HK-2 (cell line): Measurements from ENCODE around the gene OR13C8.
"Not testable (repeated sequence)": the region's sequence is repeated elsewhere in the genome, so short reads cannot be mapped to it uniquely, and the experiment has no call there.

Source experiments
- DNase-seq: peaks from one replicate; pipeline ENCODE4 v3.0.0-alpha.2; 2018; ENCODE audit not compliant: unreplicated experiment

Gene OR13C8, protein sequence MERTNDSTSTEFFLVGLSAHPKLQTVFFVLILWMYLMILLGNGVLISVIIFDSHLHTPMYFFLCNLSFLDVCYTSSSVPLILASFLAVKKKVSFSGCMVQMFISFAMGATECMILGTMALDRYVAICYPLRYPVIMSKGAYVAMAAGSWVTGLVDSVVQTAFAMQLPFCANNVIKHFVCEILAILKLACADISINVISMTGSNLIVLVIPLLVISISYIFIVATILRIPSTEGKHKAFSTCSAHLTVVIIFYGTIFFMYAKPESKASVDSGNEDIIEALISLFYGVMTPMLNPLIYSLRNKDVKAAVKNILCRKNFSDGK

DNA sequence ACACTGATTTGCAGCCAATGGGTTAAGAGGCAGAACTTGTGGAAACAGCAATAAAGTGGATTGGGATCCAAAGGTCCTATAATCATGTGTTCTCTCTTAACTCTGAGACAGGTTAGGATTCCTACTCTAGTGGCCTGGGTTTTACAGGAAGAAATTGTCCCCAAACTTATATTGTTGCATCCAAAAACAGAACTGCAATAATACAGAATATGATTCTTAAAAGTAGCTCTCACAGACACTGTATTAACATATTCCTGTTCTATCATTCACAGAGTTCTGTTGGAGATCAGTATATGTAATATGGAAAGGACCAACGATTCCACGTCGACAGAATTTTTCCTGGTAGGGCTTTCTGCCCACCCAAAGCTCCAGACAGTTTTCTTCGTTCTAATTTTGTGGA is at the start of gene OR13C8:
OR13C8 (plus strand) TSS at position 301 of the 400 bp plus-strand sequence; CDS start at position 301, 0 bp downstream.
- DNase-seq, result no peak

DNA sequence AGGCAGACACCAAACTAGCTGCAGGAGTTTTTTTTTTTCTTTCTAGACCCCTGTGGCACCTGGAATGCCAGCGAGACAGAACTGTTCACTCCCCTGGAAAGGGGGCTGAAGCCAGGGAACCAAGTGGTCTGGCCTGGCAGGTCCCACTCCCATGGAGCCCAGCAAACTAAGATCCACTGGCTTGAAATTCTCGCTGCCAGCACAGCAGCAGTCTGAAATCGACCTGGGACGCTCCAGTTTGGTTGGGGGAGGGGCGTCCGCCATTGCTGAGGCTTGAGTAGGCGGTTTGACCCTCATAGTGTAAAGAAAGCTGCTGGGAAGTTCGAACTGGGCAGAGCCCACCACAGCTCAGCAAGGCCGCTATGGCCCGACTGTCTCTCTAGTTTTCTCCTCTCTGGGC is 48.7 kb upstream of the OR13C8 start:
- not testable (repeated sequence) for DNase-seq

DNA sequence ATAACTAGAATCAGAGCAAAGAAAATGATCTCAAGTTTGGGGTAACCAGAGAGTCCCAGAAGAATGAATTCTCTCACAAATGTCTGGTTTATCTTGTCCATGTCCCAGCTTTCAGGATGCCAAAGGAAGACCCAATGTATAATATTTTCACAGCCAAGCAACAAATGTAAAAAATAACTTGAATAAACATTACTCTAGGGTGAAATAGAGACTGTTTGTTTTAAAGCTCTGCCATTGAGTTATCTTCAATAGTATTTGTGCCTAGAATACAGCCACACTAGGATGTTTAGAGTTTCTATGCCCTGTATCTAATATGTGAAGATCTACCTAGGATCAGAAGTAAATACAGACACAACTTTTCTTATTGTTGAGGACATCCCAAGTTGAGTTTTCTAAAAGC is 41.9 kb upstream of the OR13C8 start, which contains the start of gene OR13C4:
OR13C4 (minus strand) TSS at position 101 of the 400 bp plus-strand sequence; CDS start at position 101, 0 bp downstream.
- DNase-seq, result no peak

DNA sequence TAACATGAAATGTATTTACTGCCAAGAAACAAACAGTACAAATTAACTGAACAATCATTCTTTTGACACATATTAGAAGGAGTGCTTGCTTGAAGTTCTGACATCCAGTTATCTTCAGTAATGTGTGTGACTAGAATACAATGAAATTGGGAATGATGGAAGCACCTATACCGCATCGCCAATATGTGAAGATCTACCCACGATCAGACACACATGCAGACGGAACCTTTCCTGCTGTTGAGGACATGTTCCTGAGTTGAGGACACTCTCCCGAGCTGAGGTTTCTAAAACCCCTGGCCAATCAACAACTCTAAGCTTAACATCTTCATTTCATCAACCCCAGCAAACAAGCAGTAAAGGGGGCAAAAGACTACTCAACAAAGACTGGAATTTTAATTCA is 32.2 kb upstream of the OR13C8 start, which contains the start of gene OR13C3:
OR13C3 (minus strand) TSS at position 101 of the 400 bp plus-strand sequence. CDS start 133 bp downstream, outside the sequence.
- no peak for DNase-seq

DNA sequence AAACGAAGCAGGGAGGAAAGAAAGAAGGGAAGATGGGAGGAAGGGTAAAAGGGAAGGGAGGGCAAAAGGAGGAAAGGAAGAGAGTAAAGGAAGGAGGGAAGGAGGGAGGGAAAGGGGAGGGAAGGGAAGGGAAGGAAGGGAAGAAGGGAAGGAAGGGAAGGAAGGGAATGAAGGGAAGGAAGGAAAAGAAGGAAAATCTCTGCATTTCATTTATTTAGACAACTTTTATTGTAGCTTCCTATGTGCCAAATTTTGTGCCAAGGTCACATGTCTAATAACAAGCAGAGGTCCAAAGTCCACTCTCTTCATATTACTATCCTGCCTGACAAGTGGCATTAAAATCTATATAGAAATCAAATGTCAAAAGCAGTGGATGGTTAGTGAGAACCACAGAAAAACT is 29.7 kb upstream of the OR13C8 start:
- DNase-seq, result no peak

DNA sequence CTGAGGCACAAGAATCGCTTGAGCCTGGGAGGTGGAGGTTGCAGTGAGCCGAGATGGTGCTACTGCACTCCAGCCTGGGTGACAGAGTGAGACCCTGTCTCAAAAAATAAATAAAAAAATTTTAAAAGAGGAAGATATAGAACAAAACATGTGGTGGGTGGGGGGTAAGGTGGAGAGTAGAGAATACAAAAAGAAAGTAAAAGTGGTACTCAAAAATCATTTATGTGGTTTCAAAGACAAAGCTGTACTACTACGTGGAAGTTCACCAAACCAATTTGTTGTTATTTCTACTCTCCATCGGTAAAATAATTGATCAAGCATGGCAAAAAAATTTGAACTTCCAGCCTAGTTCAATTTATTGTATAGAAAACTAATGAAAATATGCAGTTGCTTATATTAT is 24.3 kb upstream of the OR13C8 start:
- no peak for DNase-seq

DNA sequence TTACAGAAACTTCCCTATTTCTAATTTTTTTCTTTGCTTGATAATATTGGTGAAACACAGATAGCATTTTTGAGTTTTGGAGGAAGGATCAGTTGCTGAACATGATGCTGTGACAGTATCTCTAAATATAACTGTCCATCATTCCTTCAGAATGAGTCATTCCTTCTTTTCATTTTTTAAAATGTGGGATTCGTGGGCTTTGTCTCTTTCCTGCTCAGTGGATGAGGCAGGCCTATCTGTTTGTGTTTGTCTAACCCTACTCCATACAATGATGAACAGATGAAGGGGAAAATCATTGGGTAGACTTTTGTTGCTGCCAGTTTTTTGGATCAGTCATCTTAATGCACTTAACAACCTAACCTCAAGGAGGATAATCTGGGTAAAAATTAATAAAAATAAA is 15.7 kb upstream of the OR13C8 start:
- no peak for DNase-seq

DNA sequence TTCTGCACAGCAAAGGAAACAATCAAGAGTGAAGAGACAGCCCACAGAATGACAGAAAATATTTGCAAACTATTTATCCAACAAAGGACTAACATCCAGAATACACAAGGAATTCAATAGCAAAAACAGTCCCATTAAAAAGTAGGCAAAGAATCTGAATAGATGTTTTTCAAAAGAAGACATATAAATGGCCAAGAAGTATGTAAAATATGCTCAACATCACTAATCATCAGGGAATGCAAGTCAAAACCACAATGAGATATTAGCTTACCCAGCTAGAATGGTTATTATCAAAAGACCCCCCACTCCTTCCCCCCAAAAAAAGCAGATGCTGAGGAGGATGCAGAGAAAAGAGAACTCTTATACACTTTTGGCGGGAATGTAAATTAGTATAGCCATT is 13.4 kb upstream of the OR13C8 start:
- no peak for DNase-seq

DNA sequence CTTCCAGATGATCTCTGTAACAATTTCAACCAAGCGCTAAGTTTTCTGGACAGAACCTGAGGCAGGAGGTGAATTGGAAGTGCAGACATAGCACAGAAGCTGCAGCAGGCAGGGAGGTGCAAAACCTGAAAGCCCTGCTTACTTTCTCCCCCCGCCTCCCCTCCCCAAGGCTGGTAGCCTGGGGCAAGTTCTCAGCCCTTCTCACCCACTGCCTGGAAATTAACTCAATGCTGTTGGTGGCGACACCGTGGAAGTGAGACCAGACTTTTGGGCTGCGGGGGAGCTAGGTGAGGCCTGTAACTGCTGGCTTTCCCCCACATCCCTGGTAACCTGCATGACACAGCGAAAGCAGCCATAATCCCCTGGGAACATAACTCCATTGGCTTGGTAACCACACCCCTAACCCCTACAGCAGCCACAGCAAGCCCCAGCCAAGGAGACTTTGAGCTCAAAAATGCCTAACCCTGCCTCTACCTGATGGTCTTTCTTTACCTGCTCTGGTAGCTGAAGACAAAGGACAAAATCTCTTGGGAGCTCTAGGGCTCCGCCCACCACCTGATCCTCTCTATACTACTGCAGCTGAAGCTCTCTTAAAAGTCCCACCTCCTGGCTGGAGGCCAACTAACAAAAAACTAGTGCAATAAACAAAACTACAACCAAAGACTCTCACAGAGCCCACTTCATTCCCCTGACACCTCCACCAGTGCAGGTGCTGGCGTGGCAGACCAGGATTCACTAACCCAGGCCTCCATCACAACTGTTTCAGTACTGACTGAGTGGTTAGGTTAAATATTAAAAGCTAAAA is 11.9 kb upstream of the OR13C8 start:
- no peak for DNase-seq

DNA sequence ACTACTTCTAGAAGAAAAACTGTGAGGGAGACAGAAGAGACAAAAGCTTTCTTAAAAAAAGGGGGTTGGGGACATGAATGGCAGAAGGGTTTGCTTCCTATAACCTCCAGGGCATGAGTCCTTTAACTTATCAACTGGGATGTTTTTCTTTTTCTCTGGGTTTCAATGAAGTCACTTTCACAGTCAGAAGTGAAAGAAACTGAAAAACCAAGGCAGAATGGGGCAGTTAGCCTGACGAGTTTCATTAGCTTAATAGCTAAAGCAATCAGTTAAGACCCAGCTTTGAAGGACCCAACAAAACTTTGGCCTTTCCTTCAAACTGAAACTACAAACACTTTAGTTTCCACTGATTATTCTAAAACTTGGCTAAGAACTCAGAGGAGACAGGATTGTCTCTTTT is 4.6 kb upstream of the OR13C8 start:
- DNase-seq, result no peak

DNA sequence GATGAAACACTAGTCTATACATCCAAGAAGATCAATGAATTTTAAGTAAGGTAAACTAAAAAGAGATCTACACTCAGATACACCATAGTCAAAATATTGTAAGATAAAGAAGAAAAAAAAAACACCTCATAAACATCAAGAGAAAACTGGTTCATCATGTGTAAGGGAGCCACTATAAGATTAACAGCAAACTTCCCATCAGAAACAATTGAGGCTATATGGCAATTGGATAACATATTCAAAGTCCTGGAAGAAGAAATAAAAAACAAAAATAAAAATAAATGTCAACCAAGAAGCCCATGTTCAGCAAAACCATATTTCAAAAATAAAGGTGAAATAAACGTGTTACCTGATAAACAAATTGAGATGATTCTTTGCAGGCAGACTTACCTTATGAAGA is 3.6 kb downstream of the OR13C8 start:
- no peak for DNase-seq

DNA sequence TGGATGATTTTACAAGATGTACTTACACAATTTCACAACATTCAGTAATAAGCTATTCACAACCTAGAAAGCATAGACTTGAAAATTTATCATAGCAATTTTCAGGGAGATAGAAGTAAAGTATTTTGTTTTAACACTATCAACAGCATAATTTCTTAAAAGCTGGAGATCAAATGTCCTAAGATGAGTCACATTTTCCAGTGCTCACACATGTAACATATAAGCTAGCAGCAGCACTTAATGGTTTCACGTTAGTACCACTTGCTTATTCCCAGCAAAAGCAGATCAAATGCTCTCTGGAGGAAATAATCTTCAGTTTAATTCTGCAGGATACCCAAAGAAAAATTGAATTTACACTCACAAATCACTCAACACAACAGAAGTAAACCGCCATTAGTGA is 6.5 kb downstream of the OR13C8 start:
- no peak for DNase-seq

DNA sequence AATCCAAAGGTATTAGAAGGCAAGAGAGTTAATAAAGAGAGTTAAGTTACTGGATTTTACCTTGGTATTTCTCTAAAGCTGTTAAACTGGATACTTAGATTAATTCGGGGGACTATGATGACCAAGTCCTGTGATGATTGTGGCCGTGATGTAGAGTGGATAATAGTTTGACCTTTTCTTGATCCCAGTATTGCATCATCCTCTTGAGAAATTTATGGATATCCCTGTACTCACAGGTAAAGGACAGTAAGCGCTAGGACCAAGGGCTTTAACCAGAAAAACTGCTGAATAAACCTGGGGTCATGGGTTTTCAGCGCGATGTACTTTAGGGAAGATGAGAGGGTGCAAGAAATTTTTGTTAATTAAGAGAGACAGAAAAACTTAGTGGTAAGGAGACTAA is 8.3 kb downstream of the OR13C8 start:
- no peak for DNase-seq

DNA sequence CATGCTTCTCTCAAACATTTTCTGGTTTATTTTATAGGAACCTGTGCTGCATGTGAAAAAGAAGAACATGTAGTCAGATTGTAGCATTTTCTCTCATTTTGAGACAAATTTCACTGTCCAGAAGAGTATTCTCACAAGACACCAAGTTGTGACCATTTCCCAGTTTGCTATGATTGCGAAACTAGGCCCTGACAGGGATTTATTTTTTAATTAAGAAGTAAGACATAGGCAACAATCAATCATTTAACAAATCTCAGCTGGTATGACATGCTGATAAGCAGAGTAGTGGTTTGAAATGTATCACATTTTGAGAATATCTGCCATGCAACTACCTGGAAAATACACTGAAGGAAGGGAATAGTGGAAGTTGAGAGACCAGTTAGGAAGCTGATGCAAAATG is 11.6 kb downstream of the OR13C8 start:
- no peak for DNase-seq

DNA sequence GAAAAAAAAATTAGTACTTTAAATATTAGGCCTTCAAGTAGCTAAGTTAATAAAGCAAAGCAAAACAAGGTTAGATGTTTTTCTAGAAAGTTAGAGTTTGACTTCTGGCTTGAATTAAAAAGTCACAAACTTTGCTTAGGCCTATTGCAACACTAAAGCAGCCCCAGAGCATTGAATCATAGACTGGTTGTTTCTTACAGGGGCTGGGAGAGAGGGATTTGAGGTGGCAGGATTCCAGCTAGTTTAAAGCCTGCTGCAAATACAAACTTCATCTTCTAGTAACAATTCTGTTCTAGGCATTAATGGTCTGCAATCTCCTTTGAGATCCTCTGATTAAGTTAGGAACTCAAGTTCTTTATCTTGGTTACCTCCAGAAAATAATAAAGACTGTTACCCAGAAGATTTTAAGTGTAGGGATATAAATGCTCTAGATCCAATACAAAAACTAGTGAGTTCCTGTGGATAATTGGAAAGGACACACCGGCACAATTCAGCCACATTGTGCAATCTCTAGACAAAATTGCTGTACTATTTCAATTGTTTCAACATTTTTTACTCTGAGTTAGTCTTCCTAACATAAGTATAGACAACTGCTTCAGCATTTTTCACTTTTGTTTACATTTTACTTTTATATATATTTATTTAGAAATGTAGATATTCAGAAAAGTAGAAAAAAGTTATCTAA is 17.7 kb downstream of the OR13C8 start:
- no peak for DNase-seq

DNA sequence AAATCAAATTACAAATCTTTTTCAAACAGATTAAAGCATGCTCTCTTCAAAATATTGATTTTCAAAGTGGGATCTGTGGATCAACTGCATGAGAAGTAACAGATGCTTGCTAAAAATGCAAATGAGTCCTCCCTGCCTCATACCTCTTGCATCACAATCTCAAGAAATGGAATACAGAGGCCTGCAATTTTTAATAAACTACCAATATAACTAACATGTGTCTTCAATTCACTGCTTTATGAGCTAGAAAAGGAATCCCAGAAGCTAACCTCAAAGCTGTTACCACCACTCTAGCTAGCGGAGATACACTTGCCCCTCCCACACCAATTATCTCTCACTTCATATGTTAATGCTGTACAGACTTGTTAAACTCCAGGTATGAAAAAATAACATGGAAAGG is 20.7 kb downstream of the OR13C8 start:
- DNase-seq, result no peak

DNA sequence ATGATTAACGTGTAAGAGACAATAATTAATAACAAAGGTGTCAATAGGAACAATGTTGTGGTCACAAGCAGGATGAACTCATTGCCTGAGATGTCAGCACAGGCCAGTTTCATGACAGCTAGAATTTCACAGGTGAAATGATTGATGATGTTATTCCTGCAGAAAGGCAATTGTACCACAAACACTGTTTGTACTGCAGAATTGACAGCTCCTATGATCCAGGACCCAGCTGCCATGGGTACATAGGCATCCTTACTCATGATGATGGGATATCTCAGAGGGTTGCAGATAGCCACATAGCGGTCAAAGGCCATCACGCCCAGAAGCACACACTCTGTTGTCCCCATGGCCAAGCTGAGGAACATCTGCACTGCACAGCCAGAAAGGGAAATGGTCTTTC is 29.8 kb downstream of the OR13C8 start:
- not testable (repeated sequence) for DNase-seq

DNA sequence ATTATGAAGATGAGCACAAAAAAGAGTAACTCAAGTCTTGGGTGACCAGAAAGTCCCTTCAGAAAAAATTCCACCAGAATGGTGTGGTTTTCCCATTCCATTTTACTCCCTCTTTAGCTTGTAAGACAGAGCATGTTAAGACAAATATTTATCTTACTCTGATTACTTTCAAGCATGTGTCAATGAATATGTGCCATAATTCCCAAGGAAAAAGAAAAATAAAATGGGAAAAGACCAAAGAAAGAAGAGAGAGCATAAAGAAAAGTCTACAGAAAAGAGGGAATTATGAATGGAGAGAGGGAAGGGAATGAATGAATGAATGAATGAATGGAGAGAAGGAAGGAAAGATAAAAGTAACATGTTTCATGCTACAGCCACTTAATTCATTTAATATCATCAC is 30.3 kb downstream of the OR13C8 start, which contains the start of gene OR13C5:
OR13C5 (minus strand) TSS at position 101 of the 400 bp plus-strand sequence; CDS start at position 101, 0 bp downstream.
- DNase-seq, result not testable (repeated sequence)

DNA sequence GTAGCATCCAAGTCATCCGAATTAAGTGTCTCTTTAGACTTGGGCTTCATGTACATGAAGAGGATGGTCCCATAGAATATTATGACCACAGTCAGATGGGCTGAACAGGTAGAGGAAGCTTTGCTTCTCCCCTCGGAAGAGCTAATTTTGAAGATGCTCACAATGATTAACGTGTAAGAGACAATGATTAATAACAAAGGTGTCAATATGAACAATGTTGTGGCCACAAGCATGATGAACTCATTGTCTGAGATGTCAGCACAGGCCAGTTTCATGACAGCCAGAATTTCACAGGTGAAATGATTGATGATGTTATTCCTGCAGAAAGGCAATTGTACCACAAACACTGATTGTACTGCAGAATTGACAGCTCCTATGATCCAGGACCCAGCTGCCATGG is 35.8 kb downstream of the OR13C8 start:
- DNase-seq, result no peak

DNA sequence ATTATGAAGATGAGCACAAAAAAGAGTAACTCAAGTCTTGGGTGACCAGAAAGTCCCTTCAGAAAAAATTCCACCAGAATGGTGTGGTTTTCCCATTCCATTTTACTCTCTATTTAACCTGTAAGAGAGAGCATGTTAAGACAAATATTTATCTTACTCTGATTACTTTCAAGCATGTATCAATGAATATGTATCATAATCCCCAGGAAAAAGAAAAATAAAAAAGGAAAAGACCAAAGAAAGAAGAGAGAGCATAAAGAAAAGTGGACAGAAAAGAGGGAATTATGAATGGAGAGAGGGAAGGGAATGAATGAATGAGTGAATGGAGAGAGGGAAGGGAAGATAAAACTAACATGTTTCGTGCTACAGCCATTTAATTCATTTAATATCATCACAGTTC is 36.6 kb downstream of the OR13C8 start, which contains the start of gene OR13C2:
OR13C2 (minus strand) TSS at position 101 of the 400 bp plus-strand sequence; CDS start at position 101, 0 bp downstream.
- not testable (repeated sequence) for DNase-seq

DNA sequence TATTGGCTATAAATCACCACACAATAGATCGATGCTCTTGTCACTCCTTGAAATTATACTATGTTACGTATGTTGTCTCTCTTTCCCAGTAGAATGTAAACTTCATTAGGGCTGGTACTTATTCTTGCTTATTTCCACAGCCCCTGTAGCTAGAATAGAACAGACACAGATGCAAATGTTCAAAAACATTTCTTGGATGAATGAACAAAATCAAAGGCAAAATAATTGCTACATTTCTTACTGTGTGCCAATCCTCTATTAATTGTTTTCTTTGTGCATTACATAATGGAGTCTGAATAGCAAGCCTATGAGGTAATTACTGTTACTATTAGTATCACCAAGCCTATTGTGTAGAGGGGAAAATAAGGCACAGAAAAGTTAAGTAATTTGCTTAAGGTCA is 37.2 kb downstream of the OR13C8 start:
- DNase-seq, result no peak

DNA sequence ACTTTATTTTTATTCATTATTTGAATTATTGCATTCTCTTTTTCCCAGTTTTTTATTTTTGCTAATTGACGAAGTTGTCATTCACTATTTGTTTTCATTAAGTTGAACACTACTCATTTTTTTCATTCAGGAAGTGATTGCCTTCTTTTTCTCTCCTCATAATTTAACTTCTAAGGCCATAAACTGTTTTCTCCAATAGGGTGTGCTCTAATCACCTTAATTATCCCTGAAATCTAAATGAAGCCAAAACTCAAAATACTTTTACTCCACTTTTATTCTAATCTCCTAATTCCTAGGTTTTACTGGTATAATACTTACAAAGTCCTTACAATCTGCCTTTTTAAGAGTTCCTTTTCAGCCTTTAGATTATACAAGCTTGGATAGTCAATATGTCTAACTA is 39.4 kb downstream of the OR13C8 start:
- no peak for DNase-seq
